ENCODE measurements around the gene GNAT1.

DNA sequence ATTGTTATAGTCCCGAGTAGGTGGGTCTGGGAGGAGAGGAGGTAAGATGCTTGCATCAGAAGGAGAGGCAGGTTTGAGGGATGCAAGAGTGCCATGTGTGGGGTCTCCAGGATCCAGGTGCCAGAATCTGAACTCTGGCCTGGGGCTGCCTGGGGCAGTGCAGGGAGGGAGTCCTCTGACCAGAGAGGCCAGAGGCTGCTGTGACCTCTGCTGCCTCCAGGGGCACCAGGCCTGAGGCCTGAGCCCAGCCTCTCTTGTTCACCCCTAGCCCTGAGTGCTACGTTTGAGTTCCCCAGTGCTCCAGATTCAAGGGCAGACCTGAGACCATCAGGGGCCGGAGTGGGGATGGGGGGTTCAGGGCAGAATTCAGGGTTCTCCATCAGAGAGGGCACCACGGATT is 21.1 kb downstream of the GNAT1 start:
- TF ChIP-seq POLR2A (IDR thresholded peaks at IDR 0.05; ENCODE audit: low read depth, low read length), result no peak
- TF ChIP-seq POLR2AphosphoS5 (IDR thresholded peaks at IDR 0.05; ENCODE audit: low read depth, low read length), result no peak
- TF ChIP-seq TAF1 (IDR thresholded peaks at IDR 0.05; ENCODE audit: borderline replicate concordance, low read depth, low read length), result no peak
